HG02610 (cell line): ENCODE results near the gene SPACA9.

Source experiments
- ATAC-seq: cut with Tn5 transposase; IDR thresholded peaks from one replicate; pipeline ENCODE4 v1.9.1; 2021; ENCODE audit warnings: mild to moderate bottlenecking, moderate library complexity; ENCODE audit not compliant: unreplicated experiment

SPACA9 gene

DNA sequence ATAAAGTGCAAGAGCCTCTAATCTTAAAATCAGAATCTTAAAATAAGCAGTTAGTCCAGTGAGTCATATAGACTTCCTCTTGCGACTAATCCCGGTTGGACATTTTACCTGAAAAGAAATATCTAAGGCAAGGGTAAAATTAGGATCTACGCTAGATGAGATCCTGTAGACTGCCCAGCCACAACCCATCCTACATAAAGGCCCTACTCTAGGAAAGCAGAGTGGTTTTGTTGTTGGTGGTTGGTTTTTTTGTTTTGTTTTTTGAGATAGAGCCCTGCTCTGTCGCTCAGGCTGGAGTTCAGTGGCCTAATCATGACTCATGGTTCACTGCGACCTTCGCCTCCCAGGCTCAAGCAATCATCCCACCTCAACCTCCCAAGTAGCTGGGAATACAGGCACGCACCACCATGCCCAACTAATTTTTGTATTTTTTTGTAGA, 58.8 kb downstream of the SPACA9 start:
- no peak for ATAC-seq

DNA sequence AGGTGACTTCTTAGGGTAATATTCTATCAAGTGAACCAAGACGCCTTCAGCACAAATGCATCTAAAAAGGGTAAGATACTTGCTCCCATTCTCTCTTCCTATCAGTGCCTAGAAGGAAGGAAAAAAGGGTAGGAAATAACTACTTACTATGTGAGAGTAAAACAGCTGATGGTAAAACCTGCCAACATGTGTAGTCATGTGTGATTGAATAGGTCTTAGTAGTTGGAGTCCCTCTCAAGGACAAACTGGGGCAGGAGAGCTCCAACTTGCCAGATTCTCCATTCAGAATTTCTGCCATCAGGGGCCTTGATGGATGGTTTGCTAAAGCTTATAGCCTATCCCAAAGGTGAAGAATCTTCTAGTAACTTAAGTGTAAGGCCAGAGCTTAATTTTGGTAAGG, 60.5 kb downstream of the SPACA9 start:
- ATAC-seq = no peak
